Mesendoderm (in vitro differentiated cells): Measurements from ENCODE around the gene DLG2.

Experiments used
- DNase-seq: peaks from one replicate; pipeline ENCODE4 v3.0.0; 2013
- H2AK5ac ChIP-seq: 2 replicates; pipeline ENCODE4 v1.6.1; 2013; ENCODE audit warnings: low read length, inconsistent platforms
- H2BK120ac ChIP-seq: 2 replicates; pipeline ENCODE4 v1.6.1; 2013; ENCODE audit warnings: low read depth, mild to moderate bottlenecking, low read length, moderate library complexity, mixed read lengths
- H2BK15ac ChIP-seq: replicated peaks from 2 replicates; pipeline ENCODE4 v1.6.1; 2013; ENCODE audit warnings: low read depth, mild to moderate bottlenecking, moderate library complexity
- H2BK5ac ChIP-seq: 2 replicates; pipeline ENCODE4 v1.6.1; 2013; ENCODE audit warnings: low read length, inconsistent platforms
- H3K18ac ChIP-seq: 2 replicates; pipeline ENCODE4 v1.6.1; 2013; ENCODE audit warnings: mild to moderate bottlenecking, low read length, mixed read lengths
- H3K23ac ChIP-seq: one replicate; pipeline ENCODE4 v1.6.1; 2013; ENCODE audit warnings: low read length
- H3K27ac ChIP-seq: 2 replicates; pipeline ENCODE4 v1.5.1; 2013; ENCODE audit warnings: low read depth, mild to moderate bottlenecking, inconsistent platforms, low read length, moderate library complexity
- H3K27me3 ChIP-seq: 2 replicates; pipeline ENCODE4 v1.6.1; 2013; ENCODE audit warnings: low read length, control low read depth, mild to moderate bottlenecking, inconsistent platforms; ENCODE audit not compliant: insufficient read depth, poor library complexity
- H3K36me3 ChIP-seq: 2 replicates; pipeline ENCODE4 v1.6.1; 2013; ENCODE audit warnings: low read length, inconsistent platforms; ENCODE audit not compliant: control insufficient read depth, insufficient read depth
- H3K4ac ChIP-seq: one replicate; pipeline ENCODE4 v1.6.1; 2013; ENCODE audit warnings: low read depth, mild to moderate bottlenecking, low read length, moderate library complexity
- H3K4me1 ChIP-seq: 2 replicates; pipeline ENCODE4 v1.6.1; 2013; ENCODE audit warnings: low read depth, low read length, inconsistent platforms; ENCODE audit not compliant: control insufficient read depth
- H3K4me2 ChIP-seq: 2 replicates; pipeline ENCODE4 v1.6.1; 2013; ENCODE audit warnings: low read length
- H3K4me3 ChIP-seq: 2 replicates; pipeline ENCODE4 v1.5.1; 2013; ENCODE audit warnings: mild to moderate bottlenecking, low read length
- H3K56ac ChIP-seq: one replicate; pipeline ENCODE4 v1.6.1; 2013; ENCODE audit warnings: low read length
- H3K79me1 ChIP-seq: 2 replicates; pipeline ENCODE4 v1.6.1; 2013; ENCODE audit warnings: low read length, inconsistent platforms
- H3K79me2 ChIP-seq: 2 replicates; pipeline ENCODE4 v1.6.1; 2013; ENCODE audit warnings: mild to moderate bottlenecking, low read length; ENCODE audit not compliant: control insufficient read depth, insufficient read depth
- H3K9ac ChIP-seq: 2 replicates; pipeline ENCODE4 v1.6.1; 2013; ENCODE audit warnings: low read length, inconsistent platforms
- H4K5ac ChIP-seq: one replicate; pipeline ENCODE4 v1.6.1; 2013; ENCODE audit warnings: low read length
- H4K8ac ChIP-seq: one replicate; pipeline ENCODE4 v1.6.1; 2013; ENCODE audit warnings: low read depth, mild to moderate bottlenecking, control low read depth, low read length, moderate library complexity
- WGBS: extraction: QIAGEN DNeasy Blood & Tissue Kit; methylation state at CpG from one replicate; pipeline ENCODE4 v1.1.7; 2013; ENCODE audit warnings: low lambda C conversion rate, missing lambda C conversion rate; ENCODE audit not compliant: insufficient coverage; ENCODE audit errors: extremely low coverage; 5-methylcytosine and 5-hydroxymethylcytosine counted together

The DLG2 gene

GRCh38 chr11:84634309-84634708 is 992.8 kb downstream of the DLG2 start:
- Histone ChIP-seq H3K56ac (no peak overlapping the region), H2AK5ac (no peak overlapping the region), H2BK120ac (no peak overlapping the region)

GRCh38 chr11:84628871-84629620 is 998.1 kb downstream of the DLG2 start:
- H3K4me3 ChIP-seq = no peak overlapping the region

More at GRCh38 chr11:84634309-84634708, 992.8 kb downstream of the DLG2 start:
- Histone ChIP-seq H4K5ac (no peak overlapping the region), H3K18ac (no peak overlapping the region), H3K9ac (no peak overlapping the region), H4K8ac (no peak overlapping the region), H3K4me2 (no peak overlapping the region), H3K79me1 (no peaks in the 10 kb centered on the region), H3K36me3 (no peaks in the 10 kb centered on the region), H3K4ac (no peak overlapping the region), H3K27ac (no peak overlapping the region), H2BK5ac (no peak overlapping the region), H3K27me3 (peaks cover 3% of the 10 kb centered on the region), H3K4me1 (no peaks in the 10 kb centered on the region), H2BK15ac (no peak overlapping the region), H3K4me3 (no peak overlapping the region), H3K79me2 (no peaks in the 10 kb centered on the region), H3K23ac (no peak overlapping the region)
- no peak for DNase-seq
- no CpG with 5 or more reads among the region's 2 CpGs for WGBS

GRCh38 chr11:84626256-84626655 is 1000.9 kb downstream of the DLG2 start:
- no peak overlapping the region for H3K56ac ChIP-seq
- no peak overlapping the region for H2BK120ac ChIP-seq
- H3K27ac ChIP-seq = no peak overlapping the region
- H3K18ac ChIP-seq = no peak overlapping the region
- H3K4me1 ChIP-seq = no peaks in the 10 kb centered on the region
- no peaks in the 10 kb centered on the region for H3K27me3 ChIP-seq
- H3K79me2 ChIP-seq = no peaks in the 10 kb centered on the region
- H3K4ac ChIP-seq = no peak overlapping the region
- no peak overlapping the region for H4K8ac ChIP-seq
- no peaks in the 10 kb centered on the region for H3K36me3 ChIP-seq
- H4K5ac ChIP-seq = no peak overlapping the region
- no peak overlapping the region for H2BK5ac ChIP-seq
- no peak for DNase-seq
- no peak overlapping the region for H2BK15ac ChIP-seq
- no peak overlapping the region for H3K23ac ChIP-seq
- H3K79me1 ChIP-seq = no peaks in the 10 kb centered on the region
- H3K4me2 ChIP-seq = no peak overlapping the region
- no peak overlapping the region for H2AK5ac ChIP-seq
- H3K9ac ChIP-seq = no peak overlapping the region
- H3K4me3 ChIP-seq = no peak overlapping the region

More at GRCh38 chr11:84628871-84629620, 998.1 kb downstream of the DLG2 start:
- Histone ChIP-seq H3K18ac (no peak overlapping the region), H3K56ac (no peak overlapping the region), H2BK15ac (no peak overlapping the region), H3K79me2 (no peaks in the 10 kb centered on the region), H3K4me1 (no peaks in the 10 kb centered on the region), H4K5ac (no peak overlapping the region), H2BK5ac (no peak overlapping the region), H3K23ac (no peak overlapping the region), H3K27me3 (no peaks in the 10 kb centered on the region), H4K8ac (no peak overlapping the region), H2BK120ac (no peak overlapping the region), H3K4me2 (no peak overlapping the region), H3K27ac (no peak overlapping the region), H3K9ac (no peak overlapping the region), H3K36me3 (no peaks in the 10 kb centered on the region), H2AK5ac (no peak overlapping the region), H3K4ac (no peak overlapping the region), H3K79me1 (no peaks in the 10 kb centered on the region)
- no peak for DNase-seq
- no CpG with 5 or more reads among the region's 4 CpGs for WGBS

DNA sequence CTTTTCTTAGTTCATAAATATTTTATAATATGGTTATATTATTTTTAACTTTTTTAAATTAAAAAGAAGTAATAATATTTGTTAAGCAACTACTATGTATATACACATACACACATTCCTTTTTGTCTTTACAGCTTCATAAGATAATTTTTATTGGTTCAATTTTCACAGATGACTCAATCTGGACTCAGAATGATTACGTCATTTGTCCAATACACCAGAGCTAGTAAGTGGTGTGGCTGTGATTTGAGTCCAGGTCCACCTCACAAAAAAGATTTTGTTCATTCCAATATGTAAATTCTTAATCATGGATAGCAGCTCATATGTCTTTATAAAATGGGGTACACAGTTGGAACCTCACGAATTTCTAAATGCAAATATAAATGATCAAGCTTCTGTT is 1014.5 kb downstream of the DLG2 start:
- Histone ChIP-seq H3K79me1 (no peaks in the 10 kb centered on the region), H4K5ac (no peak overlapping the region), H3K4me2 (no peak overlapping the region), H3K79me2 (no peaks in the 10 kb centered on the region), H2BK120ac (no peak overlapping the region), H2BK15ac (no peak overlapping the region), H3K9ac (no peak overlapping the region), H3K4ac (no peak overlapping the region), H3K4me1 (peaks cover 2% of the 10 kb centered on the region), H3K27me3 (no peaks in the 10 kb centered on the region), H2AK5ac (no peak overlapping the region), H3K23ac (no peak overlapping the region), H3K36me3 (no peaks in the 10 kb centered on the region), H4K8ac (no peak overlapping the region), H3K56ac (no peak overlapping the region), H3K18ac (no peak overlapping the region), H2BK5ac (no peak overlapping the region), H3K27ac (no peak overlapping the region), H3K4me3 (no peak overlapping the region)
- no CpG with 5 or more reads among the region's 2 CpGs for WGBS
- DNase-seq = no peak

GRCh38 chr11:84608837-84609196 is 1018.3 kb downstream of the DLG2 start:
- no peak overlapping the region for H4K8ac ChIP-seq
- no CpG with 5 or more reads among the region's 2 CpGs for WGBS
- no peak overlapping the region for H3K4me3 ChIP-seq
- no peak overlapping the region for H3K18ac ChIP-seq
- no peak for DNase-seq
- no peak overlapping the region for H2BK120ac ChIP-seq
- no peak overlapping the region for H4K5ac ChIP-seq
- H3K4ac ChIP-seq = no peak overlapping the region
- no peak overlapping the region for H2BK5ac ChIP-seq
- no peak overlapping the region for H3K56ac ChIP-seq
- no peak overlapping the region for H3K23ac ChIP-seq
- no peaks in the 10 kb centered on the region for H3K79me2 ChIP-seq
- no peak overlapping the region for H2BK15ac ChIP-seq
- H3K27ac ChIP-seq = no peak overlapping the region
- no peak overlapping the region for H2AK5ac ChIP-seq
- no peaks in the 10 kb centered on the region for H3K79me1 ChIP-seq
- H3K4me2 ChIP-seq = no peak overlapping the region
- no peaks in the 10 kb centered on the region for H3K36me3 ChIP-seq
- peaks cover 2% of the 10 kb centered on the region for H3K4me1 ChIP-seq
- no peaks in the 10 kb centered on the region for H3K27me3 ChIP-seq
- H3K9ac ChIP-seq = no peak overlapping the region
